NCI-H1105 treated with DMSO at 0.1 percent for 48 hours (cell line): Measurements from ENCODE around the gene TMPO.
A peak's percentile ranks its signal among the peaks of the same experiment; 100 is the strongest.
"Not testable (repeated sequence)": the region's sequence is repeated elsewhere in the genome, so short reads cannot be mapped to it uniquely, and the experiment has no call there.

Experiments used
- DNase-seq: peaks from one replicate; lab custom pipeline; 2025; lab: John Stamatoyannopoulos, UW

TMPO gene

GRCh38 chr12:98511806-98512205, 3.6 kb upstream of the TMPO start:
- DNase-seq: not testable (repeated sequence)

GRCh38 chr12:98513379-98514322, 1.7 kb upstream of the TMPO start:
- DNase-seq: no peak

- no peak for DNase-seq
Observed at GRCh38 chr12:98514982-98515286, 456 bp upstream of the TMPO start.

GRCh38 chr12:98516111-98516873, 902 bp downstream of the TMPO start:
- DNase-seq: peak; percentile 95

DNA sequence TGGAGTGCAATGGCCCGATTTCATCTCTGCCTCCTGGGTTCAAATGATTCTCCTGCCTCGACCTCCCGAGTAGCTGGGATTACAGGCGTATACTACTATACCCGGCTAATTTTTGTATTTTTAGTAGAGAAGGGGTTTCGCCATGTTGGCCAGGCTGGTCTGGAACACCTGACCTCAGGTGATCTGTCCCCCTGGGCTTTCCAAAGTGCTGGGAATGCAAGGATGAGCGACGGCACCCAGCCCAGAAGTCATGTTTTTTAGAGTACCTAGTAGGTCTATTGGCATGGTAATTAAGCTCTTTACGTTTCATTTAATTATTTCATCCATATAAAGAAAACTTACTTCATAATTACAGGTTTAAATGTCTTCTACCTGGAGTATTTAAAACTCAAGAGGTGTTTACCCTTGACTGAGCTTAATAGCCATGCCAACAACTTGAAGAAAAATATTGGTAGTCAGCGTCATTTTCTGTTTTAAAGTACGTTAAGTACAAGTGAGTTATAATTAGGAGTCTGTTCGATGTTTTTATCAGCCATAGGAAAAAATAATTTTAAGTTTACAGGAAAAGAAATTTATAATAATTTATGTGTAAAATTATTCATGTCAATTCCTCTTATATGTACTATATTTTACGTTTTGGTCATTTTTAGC, 4.0 kb downstream of the TMPO start:
- DNase-seq: peak; percentile 64

- DNase-seq: no peak
Observed at GRCh38 chr12:98530068-98530467, 14.7 kb downstream of the TMPO start.

- DNase-seq: peak; percentile 26
Observed at GRCh38 chr12:98532687-98533304, 17.4 kb downstream of the TMPO start.

- no peak for DNase-seq
Observed at GRCh38 chr12:98533723-98534251, 18.4 kb downstream of the TMPO start.

DNA sequence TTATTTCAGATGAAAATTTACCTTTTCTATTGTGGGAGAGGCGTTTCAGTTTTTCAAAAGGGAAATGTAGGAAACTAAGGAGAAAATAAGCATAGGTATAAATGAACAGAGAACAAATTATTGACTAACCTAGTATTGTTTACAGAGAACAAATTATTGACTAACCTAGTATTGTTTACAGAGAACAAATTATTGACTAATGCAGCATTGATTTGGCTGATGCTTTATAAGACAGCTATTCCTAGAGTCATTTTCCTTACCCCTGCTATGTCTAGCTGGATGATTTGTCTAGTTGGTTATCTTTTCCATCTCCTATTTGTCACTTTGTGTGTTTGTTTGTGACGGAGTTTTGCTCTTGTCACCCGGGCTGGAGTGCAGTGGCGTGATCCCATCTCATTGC, 22.6 kb downstream of the TMPO start:
- DNase-seq: no peak

- no peak for DNase-seq
Observed at GRCh38 chr12:98543701-98544100, 28.3 kb downstream of the TMPO start.

GRCh38 chr12:98544751-98545150, 29.4 kb downstream of the TMPO start:
- DNase-seq: no peak

DNA sequence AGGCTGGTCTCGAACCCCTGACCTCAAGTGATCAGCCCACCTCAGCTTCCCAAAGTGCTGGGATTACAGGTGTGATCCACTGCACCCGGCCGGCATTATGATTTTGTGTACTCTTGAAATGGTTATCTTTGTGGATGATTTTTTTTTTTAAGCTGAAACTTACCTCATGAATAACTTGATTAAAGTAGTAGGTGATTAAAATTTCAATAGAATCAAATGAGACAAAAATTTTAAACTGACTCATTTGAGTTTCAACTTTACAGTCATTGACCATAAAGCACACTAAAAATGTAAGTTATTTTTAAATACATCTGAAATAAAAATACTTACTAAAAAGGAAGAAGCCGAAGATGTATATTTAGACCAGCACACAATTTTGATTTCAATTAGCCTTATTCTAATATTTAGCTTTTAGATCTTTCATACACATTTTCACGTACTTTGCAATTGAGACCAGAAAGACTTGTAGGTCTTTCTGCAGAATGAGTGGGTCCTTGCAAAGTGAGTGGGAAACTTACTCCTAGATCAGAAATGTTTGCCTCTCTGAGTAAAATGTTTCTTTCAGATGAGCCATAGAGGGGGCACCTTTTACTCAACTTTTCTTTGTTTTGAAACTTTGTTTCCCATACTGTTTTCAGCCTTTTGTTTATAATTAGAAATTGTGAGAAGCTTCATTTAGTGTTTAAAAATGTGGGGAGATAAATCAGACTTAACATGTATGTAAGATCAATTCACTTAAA, 34.2 kb downstream of the TMPO start:
- DNase-seq: no peak

DNA sequence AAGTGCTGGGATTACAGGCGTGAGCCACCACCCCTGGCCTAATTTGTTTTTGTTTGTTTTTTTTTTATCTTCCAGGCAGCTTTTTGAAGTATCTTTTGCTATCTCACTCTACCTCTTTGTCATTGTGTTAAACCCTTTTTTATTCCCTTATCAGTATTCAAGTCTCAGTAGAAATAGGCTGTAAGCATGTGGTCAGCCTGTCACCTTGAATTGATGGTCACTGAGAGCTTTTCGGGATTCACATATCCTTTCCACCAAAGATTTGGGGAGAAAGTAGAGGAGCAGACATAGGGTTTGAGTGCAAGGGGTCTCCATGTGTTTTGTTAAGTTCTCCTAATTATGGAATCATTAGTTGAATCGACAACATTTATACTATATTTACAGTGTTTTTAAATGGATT, 36.4 kb downstream of the TMPO start:
- DNase-seq: no peak

GRCh38 chr12:98558097-98558496, 42.7 kb downstream of the TMPO start:
- DNase-seq: not testable (repeated sequence)

GRCh38 chr12:98559666-98560065, 44.3 kb downstream of the TMPO start:
- DNase-seq: no peak

DNA sequence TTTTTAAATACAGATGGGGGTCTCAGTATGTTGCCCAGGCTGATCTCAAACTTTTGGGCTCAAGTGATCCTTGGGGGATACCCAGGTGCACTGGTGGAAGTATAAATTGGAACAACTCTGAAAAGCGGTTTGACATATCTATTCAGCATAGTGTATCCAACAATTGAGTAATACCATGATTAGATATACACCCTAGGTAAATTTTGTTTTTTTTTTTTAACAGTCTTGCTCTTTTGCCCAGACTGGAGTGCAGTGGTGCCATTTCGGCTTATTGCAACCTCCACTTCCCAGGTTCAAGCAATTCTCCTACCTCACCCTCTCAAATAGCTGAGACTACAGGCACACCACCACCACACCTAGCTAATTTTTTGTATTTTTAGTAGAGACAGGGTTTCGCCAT, 46.5 kb downstream of the TMPO start:
- DNase-seq: no peak

DNA sequence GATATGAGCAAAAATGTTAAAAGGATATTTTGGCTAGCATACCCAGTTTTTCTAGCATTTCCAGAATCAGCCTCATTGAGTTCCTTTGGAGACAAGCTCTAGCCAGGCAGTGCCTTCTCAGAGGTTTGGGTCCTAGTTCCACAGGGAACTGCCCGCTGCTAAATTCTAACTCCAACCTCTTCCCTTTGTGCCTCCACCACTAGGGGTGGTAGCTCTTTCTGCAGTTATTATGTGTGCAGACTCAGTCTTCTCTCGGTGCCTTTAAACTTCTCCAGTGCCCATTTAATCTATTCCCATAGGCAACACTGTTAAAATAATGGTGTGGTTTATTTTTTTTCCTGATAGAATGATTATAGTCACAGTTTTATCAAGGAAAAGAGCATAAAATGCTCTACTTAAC, 56.6 kb downstream of the TMPO start:
- DNase-seq: no peak

DNA sequence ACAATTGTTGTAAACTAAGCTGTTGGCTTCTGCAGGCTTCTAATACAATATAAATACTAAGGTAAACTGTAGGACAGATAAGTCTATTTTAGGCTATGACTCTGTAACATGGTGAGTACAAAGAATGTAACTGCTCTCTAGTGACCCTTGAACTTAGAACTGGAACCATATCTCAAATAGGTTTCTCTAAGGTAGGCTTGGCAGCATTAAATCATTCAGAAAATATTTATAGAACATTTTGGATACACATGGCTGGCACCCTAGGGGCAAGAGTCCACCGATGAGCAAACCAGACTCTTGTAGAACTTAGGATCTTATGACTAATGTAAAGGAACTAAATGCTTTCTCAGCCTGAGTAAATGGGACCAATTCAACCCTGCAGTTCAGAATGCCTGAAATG, 58.7 kb downstream of the TMPO start:
- no peak for DNase-seq

DNA sequence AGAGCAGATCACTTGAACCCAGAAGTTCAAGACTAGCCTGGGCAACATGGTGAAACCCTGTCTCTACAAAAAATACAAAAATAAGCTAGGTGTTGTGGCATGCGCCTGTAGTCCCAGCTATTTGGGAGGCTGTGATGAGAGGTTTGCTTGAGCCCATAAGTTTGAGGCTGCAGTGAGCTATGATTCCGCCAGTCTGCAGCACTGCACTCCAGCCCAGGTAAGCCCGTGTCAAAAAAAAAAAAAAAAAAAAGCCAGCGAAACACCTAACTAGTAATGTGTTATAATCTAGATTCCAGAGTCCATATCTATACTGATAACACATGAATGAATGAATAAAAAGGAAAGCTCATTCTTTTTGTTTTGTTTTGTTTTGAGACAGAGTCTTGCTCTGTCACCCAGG, 59.6 kb downstream of the TMPO start:
- DNase-seq: no peak

DNA sequence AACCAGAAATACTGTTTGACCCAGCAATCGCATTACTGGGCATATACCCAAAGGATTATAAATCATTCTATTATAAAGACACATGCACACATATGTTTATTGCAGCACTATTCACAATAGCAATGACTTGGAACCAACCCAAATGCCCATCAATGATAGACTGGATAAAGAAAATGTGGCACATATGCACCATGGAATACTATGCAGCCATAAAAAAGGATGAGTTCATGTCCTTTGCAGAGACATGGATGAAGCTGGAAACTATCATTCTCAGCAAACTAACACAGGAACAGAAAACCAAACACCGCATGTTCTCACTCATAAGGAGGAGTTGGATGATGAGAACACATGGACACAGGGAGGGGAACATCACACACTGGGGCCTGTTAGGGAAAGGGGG, 61.4 kb downstream of the TMPO start:
- not testable (repeated sequence) for DNase-seq

- no peak for DNase-seq
Observed at GRCh38 chr12:98578392-98578791, 63.0 kb downstream of the TMPO start.
